Gastroesophageal sphincter (tissue), 4 donors: ENCODE results near the gene SLC17A8. TPM values are rescaled to one million over a fixed set of nuclear protein-coding genes. Genes with fewer than 3 reads are reported as not detected.

ENCODE experiments used
- ATAC-seq: fragments of 150-250 bp; one replicate; pipeline ENCODE4 v1.9.1; 2016; ENCODE audit warnings: mild to moderate bottlenecking, moderate library complexity
- H3K27ac ChIP-seq, 4 donors: fragments of 200-600 bp; sonication (generic) in 3 of 4; 1 replicate in 3 of 4; 2 replicates in 1 of 4; pipeline ENCODE4 v1.5.1; 2016 to 2019
- H3K27me3 ChIP-seq: fragments of 200-600 bp; sonication (generic); one replicate; pipeline ENCODE4 v1.5.1; 2019
- H3K36me3 ChIP-seq, 2 donors: fragments of 200-600 bp; sonication (generic); one replicate each; pipeline ENCODE4 v1.5.1; 2019; ENCODE audit warnings: control low read depth in 1 of 2
- H3K4me1 ChIP-seq, 3 donors: fragments of 200-600 bp; sonication (generic); 1 replicate in 2 of 3; 2 replicates in 1 of 3; pipeline ENCODE4 v1.5.1; 2016 to 2019; ENCODE audit warnings: control low read depth in 2 of 3
- H3K4me3 ChIP-seq, 2 donors: fragments of 200-600 bp; sonication (generic); one replicate each; pipeline ENCODE4 v1.5.1; 2019; ENCODE audit warnings: mild to moderate bottlenecking in 1 of 2, moderate library complexity in 1 of 2
- H3K9me3 ChIP-seq, 3 donors: fragments of 200-600 bp; sonication (generic); one replicate each; pipeline ENCODE4 v1.5.1; 2017 to 2019; ENCODE audit warnings: control low read depth in 2 of 3
- CTCF ChIP-seq, 4 experiments: fragments of 200-600 bp in 2 of 4; fragments of 450-650 bp in 2 of 4; sonication (generic) in 1 of 4; IDR thresholded peaks; one replicate each; pipeline ENCODE4 v1.5.1; 2017 to 2019; ENCODE audit warnings: antibody characterized with exemption in 4 of 4, mild to moderate bottlenecking in 2 of 4, moderate library complexity in 2 of 4
- EP300 ChIP-seq: sonication (generic); formaldehyde crosslinking; IDR thresholded peaks from one replicate; pipeline ENCODE4 v1.6.1; 2017; ENCODE audit warnings: antibody characterized with exemption, mild to moderate bottlenecking
- POLR2A ChIP-seq, 2 donors: fragments of 450-650 bp; IDR thresholded peaks; one replicate each; pipeline ENCODE4 v1.6.1; 2017; ENCODE audit warnings: antibody characterized with exemption in 2 of 2, mild to moderate bottlenecking in 2 of 2, moderate library complexity in 1 of 2
- POLR2AphosphoS5 ChIP-seq: sonication (generic); formaldehyde crosslinking; IDR thresholded peaks from one replicate; pipeline ENCODE4 v1.6.1; 2017; ENCODE audit warnings: antibody characterized with exemption
- WGBS, 2 donors: methylation state at CpG; one replicate each; pipeline ENCODE4 v1.1.5; 2018; ENCODE audit warnings: low coverage in 1 of 2; 5-methylcytosine and 5-hydroxymethylcytosine counted together
- total RNA-seq, 4 donors: library from RNA; depleted of rRNA; stranded (reverse); fragments of >200 nt; gene quantifications; one replicate each; pipeline ENCODE4 v1.1.0, GENCODE V29; 2016

Gene SLC17A8
- total RNA-seq, 4 donors from 2014 or later = not detected

DNA sequence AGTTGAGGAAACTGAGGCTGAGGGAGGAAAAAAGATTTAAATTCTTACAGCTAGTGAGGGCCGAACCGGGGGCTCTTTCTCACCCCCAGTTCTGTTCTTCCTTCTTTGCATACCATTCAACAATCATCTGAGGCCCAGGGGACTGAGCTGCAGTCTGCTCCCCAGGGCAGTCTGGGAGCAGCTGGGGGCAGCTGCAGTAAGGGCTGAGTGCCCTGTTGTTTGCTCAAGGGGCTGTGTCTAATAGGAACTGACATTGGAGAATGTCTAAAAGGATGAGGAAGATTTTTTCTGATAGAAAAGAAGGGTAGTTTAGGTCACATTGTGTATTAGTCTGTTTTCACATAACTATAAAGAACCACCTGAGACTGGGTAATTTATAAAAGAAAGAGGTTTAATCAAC lies 42.2 kb downstream of the SLC17A8 start:
- H3K27ac ChIP-seq = no peak overlapping the region
- H3K36me3 ChIP-seq = no peaks in the 10 kb centered on the region

DNA sequence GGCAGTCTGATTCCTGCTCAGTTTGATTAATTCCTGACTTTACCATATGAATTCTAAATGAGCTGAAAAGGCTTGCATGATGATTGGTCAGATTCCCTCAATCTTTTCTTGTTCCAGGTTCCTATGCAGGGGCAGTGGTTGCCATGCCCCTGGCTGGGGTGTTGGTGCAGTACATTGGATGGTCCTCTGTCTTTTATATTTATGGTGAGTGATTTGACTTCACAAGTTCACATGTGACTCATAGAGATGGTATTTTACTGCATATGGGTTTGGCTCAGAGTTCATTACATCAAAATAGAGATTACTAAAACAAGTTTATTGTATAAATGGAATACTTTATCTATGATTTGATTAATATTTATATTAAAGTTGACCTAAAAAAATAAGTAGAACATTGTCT lies 44.8 kb downstream of the SLC17A8 start:
- Histone ChIP-seq H3K4me1 (no peaks in the 10 kb centered on the region), H3K27me3 (no peaks in the 10 kb centered on the region), H3K27ac (no peak overlapping the region), H3K9me3 (peaks cover 0 to 3% (median 0%) of the 10 kb centered on the region in 3 donors), H3K36me3 (no peaks in the 10 kb centered on the region), H3K4me3 (no peak overlapping the region)
- no peak for TF ChIP-seq EP300
- TF ChIP-seq CTCF (IDR thresholded peaks at IDR 0.05) = no peak
- TF ChIP-seq POLR2AphosphoS5 = no peak
- no peak for TF ChIP-seq POLR2A (IDR thresholded peaks at IDR 0.05)
- no peak for ATAC-seq

More for the DNA sequence above, 42.2 kb downstream of the SLC17A8 start:
- Histone ChIP-seq H3K27me3 (no peaks in the 10 kb centered on the region), H3K4me1 (no peaks in the 10 kb centered on the region), H3K4me3 (no peak overlapping the region), H3K9me3 (no peaks in the 10 kb centered on the region)
- WGBS, 2 donors = 33 to 100% methylated on average over 2 of the region's 2 CpGs
- ATAC-seq = no peak
- TF ChIP-seq POLR2AphosphoS5 = no peak
- no peak for TF ChIP-seq EP300
- TF ChIP-seq CTCF (IDR thresholded peaks at IDR 0.05) = no peak
- no peak for TF ChIP-seq POLR2A (IDR thresholded peaks at IDR 0.05)

GRCh38 chr12:100402763-100403162 lies 45.9 kb downstream of the SLC17A8 start:
- Histone ChIP-seq H3K4me3 (no peak overlapping the region), H3K27me3 (no peaks in the 10 kb centered on the region), H3K4me1 (no peaks in the 10 kb centered on the region), H3K36me3 (no peaks in the 10 kb centered on the region), H3K27ac (no peak overlapping the region), H3K9me3 (peaks cover 0 to 3% (median 0%) of the 10 kb centered on the region in 3 donors)
- WGBS, 2 donors = 48 to 50% methylated on average over 2 of the region's 2 CpGs
- no peak for ATAC-seq
- no peak for TF ChIP-seq POLR2AphosphoS5
- TF ChIP-seq CTCF (IDR thresholded peaks at IDR 0.05) = no peak
- no peak for TF ChIP-seq POLR2A (IDR thresholded peaks at IDR 0.05)
- no peak for TF ChIP-seq EP300

GRCh38 chr12:100403446-100403845 lies 46.6 kb downstream of the SLC17A8 start:
- Histone ChIP-seq H3K4me1 (no peaks in the 10 kb centered on the region), H3K27ac (no peak overlapping the region), H3K36me3 (no peaks in the 10 kb centered on the region), H3K27me3 (no peaks in the 10 kb centered on the region), H3K9me3 (peaks cover 0 to 3% (median 0%) of the 10 kb centered on the region in 3 donors), H3K4me3 (no peak overlapping the region)
- ATAC-seq = no peak
- 70 to 90% methylated on average over 2 of the region's 2 CpGs for WGBS, 2 donors
- TF ChIP-seq EP300 (no peak), POLR2A (IDR thresholded peaks at IDR 0.05) (no peak), POLR2AphosphoS5 (no peak), CTCF (IDR thresholded peaks at IDR 0.05) (no peak)

GRCh38 chr12:100404769-100405407 lies 48.0 kb downstream of the SLC17A8 start:
- no peak for ATAC-seq
- 64 to 66% methylated on average over 6 to 7 of the region's 10 CpGs for whole genome bisulfite sequencing, 2 donors

More at GRCh38 chr12:100404769-100405407, 48.0 kb downstream of the SLC17A8 start:
- H3K36me3 ChIP-seq = no peaks in the 10 kb centered on the region
- H3K9me3 ChIP-seq = peaks cover 0 to 3% (median 0%) of the 10 kb centered on the region in 3 donors
- no peaks in the 10 kb centered on the region for H3K27me3 ChIP-seq
- no peak overlapping the region for H3K4me3 ChIP-seq
- no peaks in the 10 kb centered on the region for H3K4me1 ChIP-seq
- H3K27ac ChIP-seq = no peak overlapping the region
- no peak for TF ChIP-seq CTCF (IDR thresholded peaks at IDR 0.05)
- no peak for TF ChIP-seq POLR2AphosphoS5
- TF ChIP-seq POLR2A (IDR thresholded peaks at IDR 0.05) = no peak
- no peak for TF ChIP-seq EP300
